Measurements from ENCODE around the gene SPATA13. TPM values are rescaled to one million over a fixed set of nuclear protein-coding genes. Genes with fewer than 3 reads are reported as not detected.

The SPATA13 gene
- total and polyA plus RNA-seq, 2 donors (not counting 1 experiment from before 2014, with no cell fraction given): 5.7 to 8.3 TPM

DNA sequence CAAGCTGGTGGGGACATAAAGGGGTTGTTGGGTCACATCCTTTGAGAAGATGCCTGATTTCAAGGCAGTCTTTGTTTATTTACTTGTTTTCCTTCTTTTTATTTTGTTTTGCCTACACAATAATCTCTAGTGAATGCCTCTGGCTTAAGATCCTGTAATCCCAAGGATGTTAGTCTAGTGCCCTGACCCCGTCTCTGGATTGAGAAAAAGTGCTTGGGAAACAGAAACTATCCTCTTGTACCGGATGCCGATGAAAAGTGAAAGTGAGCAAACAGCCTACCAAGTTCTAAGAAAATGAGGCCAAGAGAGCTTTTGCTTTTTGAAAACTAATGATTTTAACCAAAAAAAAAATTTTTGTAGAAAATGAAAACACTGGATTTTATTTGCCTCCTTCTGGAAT lies 106.8 kb downstream of the SPATA13 start:
- H3K9me3 ChIP-seq (ENCODE audit: control extremely low read depth in 1 of 3, control insufficient read depth in 2 of 3, insufficient read depth in 1 of 3, low read length in 2 of 3): no peaks in the 10 kb centered on the region
- WGBS (ENCODE audit: insufficient coverage): no CpG with 5 or more reads among the region's 3 CpGs
- Mint-ChIP-seq H3K9me3 (ENCODE audit: insufficient read depth) (no peaks in the 10 kb centered on the region), H3K27me3 (no peaks in the 10 kb centered on the region), H3K4me3 (peak overlapping the region; percentile 90), H3K4me1 (peaks cover 54% of the 10 kb centered on the region), H3K27ac (peak overlapping the region; percentile 91)
- H3K36me3 ChIP-seq (replicated peaks in 1 of 2; ENCODE audit: control extremely low read depth in 1 of 2, control insufficient read depth in 1 of 2, extremely low read depth in 1 of 2, insufficient read depth in 2 of 2, low read length in 1 of 2): no peaks in the 10 kb centered on the region
- intact Hi-C loops (cut with micrococcal nuclease): no loop called here
- CTCF ChIA-PET: interaction anchor here (1.0 to 1.3 kb wide), 2 partner anchors 10 to 39 kb away, joined by 3 to 4 read pairs; no protein-coding TSS in a partner anchor
- H3K27ac ChIP-seq (ENCODE audit: low read length in 2 of 2): peak overlapping the region; percentile 58 to 71
- peaks cover 38 to 46% of the 10 kb centered on the region in 2 donors for H3K4me1 ChIP-seq (ENCODE audit: control insufficient read depth in 2 of 2, insufficient read depth in 2 of 2, low read length in 2 of 2)
- ATAC-seq (ENCODE audit: low read depth) (no peak), DNase-seq (peak; percentile 58)
- H3K9ac ChIP-seq (ENCODE audit: low read length): peak overlapping the region; percentile 66
- no peaks in the 10 kb centered on the region for H4K20me1 ChIP-seq (ENCODE audit: control insufficient read depth, insufficient read depth, low read length, poor library complexity, severe bottlenecking)
- H2AFZ ChIP-seq (ENCODE audit: insufficient read depth, low read depth, low read length, poor library complexity, severe bottlenecking): peak overlapping the region; percentile 83
- TF ChIP-seq EZH2 (IDR thresholded peaks at IDR 0.05; ENCODE audit: borderline replicate concordance, insufficient read depth, low read depth, low read length, poor library complexity, severe bottlenecking): no peak
- TF ChIP-seq CTCF (IDR thresholded peaks at IDR 0.05): no peak
- POLR2A ChIA-PET: no interaction called here
- peak overlapping the region; percentile 68 for H3K4me2 ChIP-seq (replicated peaks; ENCODE audit: low read depth, low read length, poor library complexity, severe bottlenecking)
- no peaks in the 10 kb centered on the region for H3K27me3 ChIP-seq (replicated peaks in 1 of 4; ENCODE audit: control extremely low read depth in 1 of 4, control insufficient read depth in 3 of 4, insufficient read depth in 4 of 4, low read length in 3 of 4)
- H3K4me3 ChIP-seq (ENCODE audit: control extremely low read depth in 1 of 5, extremely low read depth in 1 of 5, insufficient read depth in 1 of 5, low read depth in 2 of 5, low read length in 4 of 5): peak overlapping the region; percentile 36 to 66 (median 57)
- H3K79me2 ChIP-seq (ENCODE audit: control insufficient read depth, insufficient read depth, low read length): peaks cover 22% of the 10 kb centered on the region

- peak overlapping the region; percentile 91 for H3K27ac Mint-ChIP-seq
- Histone ChIP-seq H3K79me2 (ENCODE audit: control insufficient read depth, insufficient read depth, low read length) (peaks cover 27% of the 10 kb centered on the region), H3K4me3 (ENCODE audit: control extremely low read depth in 1 of 5, extremely low read depth in 1 of 5, insufficient read depth in 1 of 5, low read depth in 2 of 5, low read length in 4 of 5) (peak overlapping the region in 2 of 5 experiments; percentile 51 to 66), H3K9me3 (ENCODE audit: control extremely low read depth in 1 of 3, control insufficient read depth in 2 of 3, insufficient read depth in 1 of 3, low read length in 2 of 3) (no peaks in the 10 kb centered on the region), H3K9ac (ENCODE audit: low read length) (peak overlapping the region; percentile 66), H4K20me1 (ENCODE audit: control insufficient read depth, insufficient read depth, low read length, poor library complexity, severe bottlenecking) (no peaks in the 10 kb centered on the region), H3K36me3 (replicated peaks in 1 of 2; ENCODE audit: control extremely low read depth in 1 of 2, control insufficient read depth in 1 of 2, extremely low read depth in 1 of 2, insufficient read depth in 2 of 2, low read length in 1 of 2) (no peaks in the 10 kb centered on the region), H3K4me2 (replicated peaks; ENCODE audit: low read depth, low read length, poor library complexity, severe bottlenecking) (peak overlapping the region; percentile 68), H3K27me3 (replicated peaks in 1 of 4; ENCODE audit: control extremely low read depth in 1 of 4, control insufficient read depth in 3 of 4, insufficient read depth in 4 of 4, low read length in 3 of 4) (no peaks in the 10 kb centered on the region), H3K27ac (ENCODE audit: low read length in 2 of 2) (peak overlapping the region; percentile 58 to 71), H3K4me1 (ENCODE audit: control insufficient read depth in 2 of 2, insufficient read depth in 2 of 2, low read length in 2 of 2) (peaks cover 43 to 51% of the 10 kb centered on the region in 2 donors), H2AFZ (ENCODE audit: insufficient read depth, low read depth, low read length, poor library complexity, severe bottlenecking) (peak overlapping the region; percentile 83)
- H3K27me3 Mint-ChIP-seq: no peaks in the 10 kb centered on the region
- H3K9me3 Mint-ChIP-seq (ENCODE audit: insufficient read depth): no peaks in the 10 kb centered on the region
- no peak for ATAC-seq (ENCODE audit: low read depth)
- no peak for TF ChIP-seq EZH2 (IDR thresholded peaks at IDR 0.05; ENCODE audit: borderline replicate concordance, insufficient read depth, low read depth, low read length, poor library complexity, severe bottlenecking)
- no peak for TF ChIP-seq CTCF (IDR thresholded peaks at IDR 0.05)
- no peak for DNase-seq
- no CpG with 5 or more reads among the region's 2 CpGs for WGBS (ENCODE audit: insufficient coverage)
- H3K4me3 Mint-ChIP-seq: peak overlapping the region; percentile 90
- CTCF ChIA-PET: interaction anchor here (1.0 to 1.3 kb wide), 2 partner anchors 11 to 39 kb away, joined by 3 to 4 read pairs; no protein-coding TSS in a partner anchor
- peaks cover 58% of the 10 kb centered on the region for H3K4me1 Mint-ChIP-seq
- POLR2A ChIA-PET: no interaction called here
- intact Hi-C loops (cut with micrococcal nuclease): no loop called here
Measured at GRCh38 chr13:24267801-24268200, 107.3 kb downstream of the SPATA13 start.

All from B cell (primary cell).